GM21515 (cell line): ENCODE data around the gene RBM17.
"Not testable (repeated sequence)": the region's sequence is repeated elsewhere in the genome, so short reads cannot be mapped to it uniquely, and the experiment has no call there.

Experiments used
- ATAC-seq: cut with Tn5 transposase; IDR thresholded peaks from one replicate; pipeline ENCODE4 v1.9.1; 2021; ENCODE audit not compliant: unreplicated experiment

The RBM17 gene

DNA sequence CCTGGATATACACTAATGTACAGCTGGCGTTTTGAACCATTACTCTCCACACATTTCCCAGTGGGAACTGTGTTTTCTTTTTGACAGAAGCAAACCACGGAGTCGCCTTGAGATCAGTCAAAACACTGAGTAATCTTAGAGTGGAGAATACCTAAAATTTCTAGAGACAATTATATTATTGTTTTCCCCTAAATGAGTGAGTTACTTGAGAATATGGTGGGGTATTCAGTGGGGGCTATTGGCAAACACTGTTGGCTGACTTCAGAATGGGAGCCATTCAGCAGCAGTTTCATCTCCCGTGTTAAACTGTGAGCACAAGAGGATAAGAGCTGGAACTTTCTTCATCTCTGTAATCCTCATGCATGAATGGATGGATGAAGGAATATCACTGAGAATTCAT is 32.9 kb upstream of the RBM17 start:
- no peak for ATAC-seq

DNA sequence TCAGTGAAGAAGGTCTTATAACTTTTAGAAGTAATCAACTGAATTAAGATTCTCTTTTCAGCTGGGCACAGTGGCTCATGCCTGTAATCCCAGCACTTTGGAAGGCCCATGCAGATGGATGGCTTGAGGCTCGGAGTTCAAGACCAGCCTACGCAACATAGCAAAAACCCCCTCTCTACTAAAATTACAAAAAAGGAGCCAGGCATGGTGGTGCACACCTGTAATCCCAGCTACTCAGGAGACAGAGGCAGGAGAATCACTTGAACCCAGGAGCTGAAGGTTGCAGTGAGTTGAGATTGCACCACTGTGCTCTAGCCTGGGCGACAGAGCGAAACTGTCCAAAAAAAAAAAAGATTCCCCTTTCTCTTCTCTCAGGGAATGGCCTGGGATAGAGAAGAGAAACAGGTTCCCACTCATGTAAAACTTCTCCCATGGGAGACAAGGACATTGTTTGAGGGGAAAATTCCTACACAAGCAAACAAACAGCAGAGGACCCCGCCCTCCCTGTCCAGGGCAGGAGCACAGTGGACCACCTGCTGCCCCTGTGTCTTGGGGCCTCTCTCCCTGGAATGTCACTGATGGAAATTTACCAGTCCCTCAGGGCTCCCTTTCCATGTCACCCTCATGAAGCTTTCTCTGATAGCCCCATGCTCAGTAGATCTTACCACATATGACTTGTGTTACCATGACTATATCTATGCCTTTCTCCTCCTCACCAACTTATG is 32.3 kb upstream of the RBM17 start:
- no peak for ATAC-seq

GRCh38 chr10:6058682-6059475 is 30.0 kb upstream of the RBM17 start:
- no peak for ATAC-seq

GRCh38 chr10:6059506-6059905 is 29.3 kb upstream of the RBM17 start:
- no peak for ATAC-seq

- ATAC-seq: no peak
These were observed 27.8 kb upstream of the RBM17 start for GRCh38 chr10:6061056-6061455.

DNA sequence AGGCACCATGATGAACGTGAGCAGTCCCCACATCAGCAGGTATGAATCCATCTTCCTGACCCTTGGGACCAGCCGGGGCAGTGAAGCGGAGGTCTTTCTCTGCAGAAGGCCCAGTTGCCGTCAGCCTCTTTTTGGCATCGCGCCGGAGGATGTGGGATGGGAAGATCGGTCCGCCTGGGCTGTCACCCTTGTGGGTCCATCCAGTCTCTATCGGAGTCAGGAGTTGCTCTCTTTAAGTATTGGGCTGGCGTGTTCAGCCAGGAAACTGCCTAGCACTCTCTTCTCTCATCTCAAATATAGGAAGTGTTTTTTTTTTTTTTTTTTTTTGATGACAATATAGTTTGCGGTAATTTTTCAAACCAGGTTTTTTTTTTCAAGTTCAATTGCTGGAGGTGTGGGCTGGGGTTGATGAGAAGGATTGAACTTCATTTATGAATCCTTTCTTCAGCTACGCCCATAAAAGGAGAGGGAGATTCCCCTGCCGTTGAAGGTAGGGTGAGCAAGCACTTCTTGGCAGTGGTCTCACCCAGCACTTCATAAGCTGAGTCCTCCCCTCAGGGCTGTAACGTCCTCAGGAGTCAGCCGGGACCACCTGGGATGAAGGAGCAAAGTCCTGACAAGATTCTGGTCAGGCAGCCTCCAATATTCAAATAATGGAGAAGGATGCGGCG is 26.6 kb upstream of the RBM17 start, which contains the start of gene IL2RA:
Gene IL2RA (minus strand): TSS at position 267 of the 671 bp plus-strand sequence. CDS start 216 bp downstream, at position 51.
- no peak for ATAC-seq

GRCh38 chr10:6064119-6064518 is 24.7 kb upstream of the RBM17 start:
- ATAC-seq: no peak

DNA sequence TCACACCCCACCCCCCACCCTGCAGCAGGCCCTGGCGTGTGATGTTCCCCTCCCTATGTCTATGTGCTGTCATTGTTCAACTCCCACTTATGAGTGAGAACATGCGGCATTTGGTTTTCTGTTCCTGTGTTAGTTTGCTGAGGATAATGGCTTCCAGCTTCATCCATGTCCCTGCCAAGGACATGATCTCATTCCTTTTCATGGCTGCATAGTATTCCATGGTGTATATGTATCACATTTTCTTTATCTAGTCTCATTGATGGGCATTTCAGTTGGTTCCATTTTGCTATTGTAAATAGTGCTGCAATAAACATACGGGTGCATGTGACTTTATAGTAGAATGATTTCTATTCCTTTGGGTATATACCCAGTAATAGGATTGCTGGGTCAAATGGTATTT is 24.1 kb upstream of the RBM17 start:
- ATAC-seq: not testable (repeated sequence)

DNA sequence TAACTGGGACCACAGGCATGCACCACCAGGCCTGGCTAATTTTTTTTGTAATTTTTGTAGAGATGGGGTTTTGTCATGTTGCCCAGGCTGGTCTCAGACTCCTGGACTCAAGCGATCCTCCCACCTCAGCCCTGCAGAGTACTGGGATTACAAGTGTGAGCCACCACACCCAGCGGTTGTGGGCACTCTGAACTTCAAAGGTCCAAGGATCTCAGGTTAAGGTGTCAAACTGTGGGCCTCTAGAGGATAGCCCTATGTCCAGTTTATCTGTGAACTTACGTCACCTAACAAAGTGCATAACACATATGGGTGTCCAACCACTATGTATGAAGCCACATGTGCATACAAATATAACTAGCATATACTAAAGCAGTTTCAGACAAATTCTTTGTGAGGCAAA is 23.4 kb upstream of the RBM17 start:
- ATAC-seq: no peak

GRCh38 chr10:6065835-6066234 is 23.0 kb upstream of the RBM17 start:
- no peak for ATAC-seq

DNA sequence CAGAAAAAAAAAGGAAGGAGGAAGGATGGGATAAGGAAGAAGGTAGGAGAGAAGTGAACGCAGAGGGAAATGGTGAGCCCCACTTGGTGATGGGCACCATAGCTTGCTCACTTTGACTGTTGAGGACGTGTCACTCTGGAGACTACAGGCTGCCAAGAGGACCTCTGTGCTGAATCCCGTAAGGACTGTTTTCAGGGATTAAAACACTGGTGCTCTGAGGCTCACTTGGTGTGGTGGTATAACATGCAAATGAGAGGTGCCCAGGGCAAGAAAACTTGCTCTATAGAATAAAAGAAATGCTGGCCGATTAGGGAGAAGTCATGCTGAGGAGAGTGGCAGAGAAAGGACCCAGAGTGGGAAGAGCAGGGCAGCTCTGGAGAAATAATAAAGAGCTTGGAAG is 21.4 kb upstream of the RBM17 start:
- no peak for ATAC-seq

- no peak for ATAC-seq
These were observed 20.8 kb upstream of the RBM17 start for GRCh38 chr10:6068006-6068405.

- no peak for ATAC-seq
These were observed 20.4 kb upstream of the RBM17 start for GRCh38 chr10:6068422-6068821.

DNA sequence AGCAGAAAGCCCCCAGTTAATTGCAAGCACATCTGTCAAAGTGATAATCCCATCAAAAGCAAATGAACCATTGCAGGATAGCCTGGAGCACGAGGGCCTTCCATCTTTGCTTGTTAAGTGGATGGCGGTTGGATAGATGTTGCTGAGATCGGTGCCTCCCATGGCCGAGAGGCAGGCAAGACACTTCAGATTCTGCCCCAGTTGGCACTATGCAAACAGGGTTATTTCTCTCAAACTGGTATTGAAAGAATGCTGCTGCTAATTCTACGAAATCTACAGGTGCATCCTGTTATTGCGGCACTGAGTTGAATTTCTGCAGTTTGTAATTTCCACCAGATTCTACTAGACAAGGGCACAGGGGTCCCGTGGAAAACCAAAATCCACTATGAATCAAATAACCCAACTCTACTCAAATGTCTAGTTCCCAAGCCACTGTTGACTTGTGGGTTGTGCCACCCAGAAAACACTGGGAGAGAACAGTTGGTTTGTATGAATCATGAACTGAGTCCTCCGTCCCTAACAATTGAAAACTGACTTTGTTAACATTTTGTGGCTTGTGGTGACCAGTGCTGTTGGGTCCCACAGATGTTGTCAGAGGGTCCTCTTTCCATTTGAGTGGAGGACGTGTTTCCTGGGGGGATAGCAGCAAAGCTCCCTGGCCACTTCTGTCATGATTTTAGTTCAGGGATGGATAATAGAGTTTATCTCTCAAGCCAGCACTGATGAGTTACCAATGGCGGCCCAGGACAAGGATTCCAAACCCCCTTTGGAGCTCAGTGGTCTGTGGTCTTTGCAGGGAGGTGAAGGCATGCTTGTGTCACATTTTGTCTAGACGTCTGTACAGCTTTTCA is 19.5 kb upstream of the RBM17 start:
- no peak for ATAC-seq

- ATAC-seq: no peak
These were observed 18.2 kb upstream of the RBM17 start for GRCh38 chr10:6070660-6071059.

DNA sequence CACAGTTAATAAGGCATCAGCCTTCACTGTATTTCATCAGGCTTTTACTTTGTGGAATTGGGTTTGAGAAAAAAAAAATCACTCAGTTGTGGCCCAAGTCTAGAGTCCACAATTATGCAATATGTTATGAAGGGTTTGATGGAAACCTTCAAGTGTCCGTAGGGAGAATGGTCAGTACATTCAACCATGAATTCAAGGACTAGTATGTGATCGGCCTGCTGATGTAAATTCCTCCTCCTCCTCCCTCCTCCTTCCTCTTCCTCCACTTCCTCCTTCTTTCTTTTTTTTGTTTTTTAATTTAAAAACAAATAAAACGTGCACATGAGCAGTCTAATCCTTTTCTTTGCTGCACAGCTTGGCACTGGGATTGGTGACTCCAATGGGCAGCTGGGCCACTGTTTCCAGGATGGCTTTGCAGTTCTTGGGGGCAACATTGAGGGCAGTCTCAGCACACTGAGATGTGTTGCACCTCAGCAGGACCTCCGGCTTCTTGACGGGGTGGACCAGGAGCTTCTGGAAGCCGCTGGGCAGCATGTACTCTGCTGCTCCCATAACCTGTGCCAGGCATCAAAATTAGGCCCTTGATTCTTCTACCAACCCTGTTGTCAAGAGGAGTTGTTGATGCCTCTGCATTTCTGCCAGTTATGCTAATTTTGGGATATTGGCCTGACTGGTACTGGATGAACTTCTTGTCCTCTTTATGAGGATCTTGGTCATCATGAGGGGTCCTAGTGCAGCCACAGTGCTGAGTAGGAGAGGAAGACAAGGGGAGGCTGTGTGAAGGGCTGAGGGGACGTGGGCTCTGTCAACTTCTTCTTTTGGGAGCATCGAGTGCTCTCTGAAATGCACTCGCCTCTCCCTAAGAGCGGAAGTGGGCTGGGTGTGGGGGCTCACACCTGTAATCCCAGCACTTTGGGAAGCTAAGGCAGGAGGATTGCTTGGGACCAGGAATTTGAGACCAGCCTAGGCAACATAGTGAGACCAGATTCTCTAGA is 17.4 kb upstream of the RBM17 start:
- no peak for ATAC-seq

DNA sequence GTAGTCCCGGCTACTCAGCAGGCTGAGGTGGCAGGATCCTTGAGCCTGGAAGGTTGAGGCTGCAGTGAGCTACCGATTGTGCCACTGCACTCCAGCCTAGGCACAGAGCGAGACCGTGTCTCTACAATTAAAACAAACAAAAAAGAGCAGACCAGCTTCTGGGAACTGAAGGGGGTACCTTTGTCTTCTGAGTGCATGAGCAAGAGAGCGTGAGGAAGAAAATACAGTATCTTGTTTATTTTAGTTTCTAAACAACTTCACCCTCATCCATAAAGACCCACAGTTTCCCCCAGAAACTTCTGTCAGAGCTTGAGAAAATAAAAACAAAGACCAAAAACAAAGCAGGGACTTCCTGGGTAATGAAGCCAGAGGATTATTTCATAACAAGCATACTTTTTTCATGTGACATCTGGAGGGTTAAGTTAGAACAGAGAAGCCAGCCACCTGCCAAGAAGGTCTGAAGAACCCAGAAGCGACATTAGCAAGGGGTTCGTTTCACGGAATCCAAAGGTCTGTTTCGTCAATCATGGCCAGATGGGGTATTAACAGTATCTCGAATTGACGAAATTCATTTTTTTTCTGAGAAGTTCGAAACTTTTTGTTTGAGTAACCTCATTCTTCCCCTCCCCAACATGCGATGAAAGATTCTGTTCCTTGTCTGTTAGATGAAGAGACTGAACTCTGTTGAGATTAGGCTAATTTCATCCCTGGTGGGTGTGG is 16.5 kb upstream of the RBM17 start:
- ATAC-seq: peak; percentile 61

DNA sequence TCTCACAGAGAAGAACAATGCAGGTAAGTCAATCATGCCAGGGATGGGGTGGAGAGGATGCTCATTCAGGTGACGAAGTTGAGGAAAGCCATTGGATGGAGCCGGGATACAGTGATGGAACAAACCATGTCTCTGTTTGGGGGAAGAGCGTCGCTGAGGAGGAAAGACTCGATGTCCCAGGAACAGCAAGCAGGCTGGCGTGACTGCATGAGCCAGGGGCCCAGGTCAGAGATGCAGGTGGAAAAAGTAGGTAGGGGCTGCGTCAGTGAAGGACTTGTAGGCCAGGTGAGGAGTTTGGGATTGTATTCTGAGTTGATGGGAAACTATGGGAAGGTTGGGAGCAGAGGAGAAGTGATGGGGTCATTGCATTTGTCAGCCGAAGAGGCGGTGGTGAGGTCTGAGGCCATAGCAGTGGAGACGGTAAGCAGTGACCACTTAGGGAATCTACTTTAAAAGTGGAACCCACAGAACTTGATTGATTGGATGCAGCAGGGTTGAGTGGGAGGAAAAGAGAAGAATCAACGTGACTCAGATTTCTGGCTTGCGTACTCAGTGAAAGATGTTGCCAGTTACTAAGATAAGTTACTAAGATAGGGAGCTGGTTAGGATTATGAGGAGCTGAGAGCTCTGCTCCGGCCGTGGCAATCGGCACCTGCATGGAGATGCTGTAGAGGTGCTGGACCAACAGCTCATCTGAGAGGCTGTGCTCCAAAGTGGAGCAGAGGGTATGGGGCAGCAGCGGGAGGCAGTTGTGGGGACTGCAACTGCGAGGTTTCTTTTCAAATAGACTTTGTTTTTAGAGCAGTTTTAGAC is 14.1 kb upstream of the RBM17 start:
- no peak for ATAC-seq
